ENCODE data around the gene TULP4.
"Not testable (repeated sequence)": the region's sequence is repeated elsewhere in the genome, so short reads cannot be mapped to it uniquely, and the experiment has no call there.

TULP4 gene

DNA sequence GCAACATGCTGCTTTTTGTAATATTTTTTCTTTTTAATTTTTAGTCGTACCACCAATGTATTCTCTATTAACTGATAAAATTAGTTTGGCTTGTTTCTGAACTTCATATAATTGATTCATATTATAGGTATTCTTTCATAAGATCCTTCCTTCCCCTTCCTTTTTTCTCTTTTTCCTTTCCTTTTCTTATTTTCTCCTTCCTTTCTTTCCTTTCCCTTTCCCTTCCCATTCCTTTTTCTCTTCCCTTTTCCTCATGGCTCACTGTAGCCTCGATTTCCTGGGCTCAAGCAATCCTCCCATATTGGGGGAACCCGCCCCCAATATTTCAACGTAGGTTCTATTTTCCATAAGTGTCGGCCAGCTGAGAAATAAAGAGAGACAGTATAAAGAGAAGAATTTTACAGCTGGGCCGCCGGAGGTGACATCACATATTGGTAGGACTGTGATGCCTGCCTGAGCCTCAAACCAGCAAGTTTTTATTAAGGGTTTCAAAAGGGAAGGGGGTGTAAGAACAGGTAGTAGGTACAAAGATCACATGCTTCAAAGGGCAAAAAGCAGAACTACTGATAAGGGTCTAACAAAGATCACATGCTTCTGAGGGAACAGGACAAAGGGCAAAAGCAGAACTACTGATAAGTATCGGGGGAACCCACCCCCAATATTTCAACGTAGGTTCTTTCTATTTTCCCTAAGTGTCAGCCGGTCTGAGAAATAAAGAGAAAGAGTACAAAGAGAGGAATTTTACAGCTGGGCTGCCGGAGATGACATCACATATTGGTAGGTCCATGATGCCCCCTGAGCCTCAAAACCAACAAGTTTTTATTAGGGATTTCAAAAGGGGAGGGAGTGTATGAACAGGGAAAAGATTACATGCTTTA is 16.1 kb upstream of the TULP4 start:
- not testable (repeated sequence) for DNase-seq

DNA sequence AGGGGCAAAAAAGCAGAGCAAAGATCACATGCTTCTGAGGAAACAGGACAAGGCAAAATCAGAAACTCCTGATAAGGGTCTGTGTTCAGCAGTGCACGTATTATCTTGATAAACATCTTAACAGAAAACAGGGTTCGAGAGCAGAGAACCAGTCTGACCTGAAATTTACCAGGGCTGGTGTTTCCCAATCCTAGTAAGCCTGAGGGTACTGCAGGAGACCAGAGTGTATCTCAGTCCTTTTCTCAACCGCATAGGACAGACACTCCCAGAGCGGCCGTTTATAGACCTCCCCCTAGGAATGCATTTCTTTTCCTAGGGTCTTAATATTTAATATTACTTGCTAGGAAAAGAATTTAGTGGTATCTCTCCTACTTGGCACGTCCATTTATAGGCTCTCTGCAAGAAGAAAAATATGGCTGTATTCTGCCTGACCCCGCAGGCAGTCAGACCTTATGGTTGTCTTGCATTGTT is 15.4 kb upstream of the TULP4 start:
- not testable (repeated sequence) for DNase-seq

DNA sequence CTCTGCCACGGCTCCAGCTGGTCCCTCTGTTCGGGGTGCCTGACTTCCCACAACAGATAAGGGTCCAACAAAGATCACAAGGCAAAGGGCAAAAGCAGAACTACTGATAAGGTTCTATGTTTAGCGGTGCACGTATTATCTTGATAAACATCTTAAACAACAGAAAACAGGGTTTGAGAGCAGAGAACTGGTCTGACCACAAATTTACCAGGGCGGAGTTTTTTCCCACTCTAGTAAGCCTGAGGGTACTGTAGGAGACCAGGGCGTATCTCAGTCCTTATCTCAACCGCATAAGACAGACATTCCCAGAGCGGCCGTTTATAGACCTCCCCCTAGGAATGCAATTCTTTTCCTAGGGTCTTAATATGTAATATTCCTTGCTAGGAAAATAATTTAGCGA is 14.6 kb upstream of the TULP4 start:
- not testable (repeated sequence) for DNase-seq

DNA sequence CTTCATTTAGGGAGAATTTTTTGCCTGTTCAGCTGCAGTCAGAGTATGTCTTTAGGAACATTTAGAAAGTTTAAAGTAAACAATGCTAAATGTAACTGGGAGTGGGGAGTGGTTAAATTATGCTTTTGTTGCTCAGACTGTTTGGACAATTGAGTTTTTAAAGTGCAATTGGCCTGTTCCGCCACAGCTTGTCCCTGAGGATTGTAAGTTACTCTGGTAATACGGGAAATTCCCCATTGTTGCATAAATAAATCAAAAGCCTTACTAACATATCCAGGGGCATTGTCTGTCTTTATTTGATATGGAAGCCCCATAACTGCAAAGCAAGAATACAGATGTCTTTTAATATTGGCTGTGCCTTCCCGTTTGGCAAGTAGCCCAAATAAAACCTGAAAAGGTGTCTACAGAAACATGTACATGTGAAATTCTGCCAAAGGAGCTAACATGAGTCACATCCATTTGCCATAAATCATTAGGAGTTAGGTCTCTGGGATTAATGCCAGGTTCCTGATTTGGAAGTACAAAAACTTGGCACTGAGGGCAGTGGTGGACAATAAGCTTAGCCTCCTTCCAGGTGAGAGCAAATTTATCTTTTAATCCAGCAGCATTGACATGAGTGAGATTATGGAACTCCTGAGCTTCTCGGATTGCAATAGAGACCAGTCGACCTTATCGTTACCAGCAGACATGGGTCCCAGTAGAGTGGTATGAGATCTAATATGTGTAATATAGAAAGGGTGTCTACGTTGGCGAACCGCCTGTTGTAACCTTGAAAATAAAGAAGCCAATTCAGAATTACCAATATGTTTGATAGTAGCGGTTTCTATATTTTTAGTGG is 11.7 kb upstream of the TULP4 start:
- DNase-seq, result not testable (repeated sequence)

DNA sequence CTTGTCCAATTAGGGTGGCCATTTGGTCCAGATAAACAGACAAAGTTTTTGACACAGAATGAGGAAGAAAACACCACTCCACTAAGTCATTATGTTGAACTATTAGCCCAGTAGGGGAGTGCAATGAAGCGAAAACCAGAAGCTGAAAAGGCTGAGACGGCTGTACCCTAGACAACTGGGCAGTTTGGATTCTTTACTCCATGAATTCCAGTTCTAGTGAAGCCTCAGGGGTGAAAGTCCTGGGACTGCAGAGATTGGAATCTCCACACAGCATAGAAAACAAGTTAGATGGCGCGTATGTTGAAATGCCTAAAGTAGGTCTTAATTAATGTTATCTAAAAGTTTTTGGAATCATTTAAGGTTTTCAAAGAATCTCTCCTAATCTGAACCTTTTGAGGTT is 10.7 kb upstream of the TULP4 start:
- not testable (repeated sequence) for DNase-seq

DNA sequence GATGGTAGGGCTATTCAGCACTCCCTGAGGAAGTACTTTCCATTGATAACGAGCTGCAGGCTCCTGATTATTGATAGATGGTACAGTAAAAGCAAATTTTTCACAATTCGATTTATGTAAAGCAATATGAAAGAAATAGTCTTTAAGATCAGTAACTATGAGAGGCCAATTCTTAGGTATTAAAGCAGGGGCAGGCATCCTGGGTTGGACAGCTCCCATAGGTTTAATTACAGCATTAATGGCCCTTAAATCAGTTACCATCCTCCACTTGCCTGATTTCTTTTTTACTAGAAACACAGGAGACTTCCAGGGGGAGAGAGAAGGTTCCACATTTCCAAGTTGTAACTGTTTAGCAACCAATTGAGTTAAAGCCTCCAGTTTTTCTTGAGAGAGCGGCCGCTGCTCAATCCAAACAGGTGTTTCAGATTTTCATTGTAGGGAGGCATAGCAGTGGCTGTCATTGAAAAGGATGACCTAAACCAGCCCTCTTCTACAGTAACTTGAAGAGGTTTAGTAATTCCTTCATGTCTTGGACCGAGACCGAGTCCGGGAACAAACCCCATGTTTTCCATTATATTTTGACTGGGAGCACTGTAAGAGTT is 10.0 kb upstream of the TULP4 start:
- DNase-seq, result not testable (repeated sequence)

DNA sequence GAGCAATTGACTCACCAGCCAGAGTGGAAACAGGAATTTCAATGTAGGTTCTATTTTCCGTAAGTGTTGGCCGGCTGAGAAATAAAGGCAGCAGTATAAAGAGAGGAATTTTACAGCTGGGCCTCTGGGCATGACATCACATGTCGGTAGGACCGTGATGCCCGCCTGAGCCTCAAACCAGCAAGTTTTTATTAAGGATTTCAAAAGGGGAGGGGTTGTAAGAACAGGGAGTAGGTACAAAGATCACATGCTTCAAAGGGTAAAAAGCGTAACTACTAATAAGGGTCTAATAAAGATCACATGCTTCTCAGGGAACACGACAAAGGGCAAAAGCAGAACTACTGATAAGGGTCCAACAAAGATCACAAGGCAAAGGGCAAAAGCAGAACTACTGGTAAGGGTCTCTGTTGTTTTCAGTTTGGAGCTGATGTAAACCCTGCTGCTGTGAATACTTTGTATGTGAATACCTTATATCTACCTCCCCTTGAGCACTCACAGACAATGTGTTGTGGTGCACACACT is 9.0 kb upstream of the TULP4 start:
- DNase-seq, result no peak

DNA sequence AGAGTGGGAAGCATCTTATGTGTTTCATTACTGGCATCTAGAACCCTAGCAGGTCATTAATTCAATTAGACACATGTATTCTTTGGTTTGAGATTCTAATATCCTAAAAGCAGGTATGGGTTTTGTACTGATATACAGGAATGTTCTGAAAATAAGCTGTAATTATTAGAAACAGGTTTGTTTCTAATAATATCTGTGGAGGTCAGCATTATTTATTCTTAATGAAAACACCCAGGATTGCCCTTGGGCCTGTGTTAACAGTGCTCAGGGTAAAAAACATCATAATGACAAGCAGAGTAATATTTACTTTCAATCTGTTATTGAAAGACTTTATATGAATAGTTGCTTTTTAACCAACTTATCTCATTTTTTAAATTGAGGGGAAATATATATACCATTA is 8.0 kb upstream of the TULP4 start:
- no peak for DNase-seq

DNA sequence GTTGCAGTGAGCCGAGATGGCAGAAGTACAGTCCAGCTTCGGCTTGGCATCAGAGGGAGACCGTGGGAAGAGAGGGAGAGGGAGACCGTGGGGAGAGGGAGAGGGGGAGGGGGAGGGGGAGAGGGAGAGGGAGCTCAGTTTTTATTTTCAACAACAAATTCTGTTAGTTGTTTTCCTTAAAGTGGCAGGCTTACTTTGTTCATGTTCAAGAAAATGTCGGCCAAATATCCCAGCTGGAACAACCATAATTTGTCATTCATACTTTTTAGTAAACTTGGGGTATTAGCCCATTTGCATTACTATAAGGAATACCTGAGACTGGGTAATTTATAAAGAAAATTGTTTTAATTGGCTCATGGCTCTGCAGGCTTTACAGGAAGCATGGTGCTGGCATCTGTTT is 2.5 kb upstream of the TULP4 start:
- no peak for DNase-seq

DNA sequence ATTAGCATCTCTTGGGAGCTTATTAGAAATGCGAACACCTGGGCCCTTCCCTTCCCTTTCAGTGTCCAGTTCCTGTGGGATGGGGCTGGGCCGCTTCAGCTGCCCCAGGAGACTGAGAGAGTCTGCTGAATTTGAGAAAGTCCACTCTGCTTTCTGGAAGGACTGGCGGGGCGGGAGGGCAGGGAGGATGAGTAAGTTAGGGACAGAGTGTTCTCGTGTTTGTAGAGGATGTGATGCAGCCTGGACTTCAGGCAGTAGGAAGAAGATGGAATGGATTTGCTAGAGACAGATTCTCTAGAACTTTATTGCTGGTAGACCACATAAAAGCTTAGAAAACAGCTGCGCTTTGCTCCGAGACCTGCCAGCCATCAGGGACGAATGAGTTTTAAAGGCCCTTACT is 1.1 kb upstream of the TULP4 start:
- no peak for DNase-seq

DNA sequence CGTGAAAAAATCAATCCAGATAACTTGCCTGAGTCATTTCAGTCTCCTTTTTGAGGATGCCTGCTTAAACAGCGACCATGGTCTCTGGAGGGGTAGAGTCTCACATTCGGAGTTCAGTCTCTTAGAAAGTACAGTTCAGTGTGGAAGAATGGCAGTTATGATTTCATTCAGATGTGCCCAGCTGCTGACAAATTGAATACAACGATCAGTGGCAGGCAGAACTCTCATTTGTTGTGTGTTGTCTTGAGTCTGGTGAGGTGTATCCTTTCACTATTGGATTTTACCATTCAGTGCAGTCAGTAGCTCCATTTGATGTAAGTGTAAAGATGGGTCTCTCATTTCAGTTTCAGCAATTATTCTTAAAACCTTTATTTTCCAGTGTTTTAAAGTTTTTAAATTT is 639 bp upstream of the TULP4 start:
- DNase-seq, result no peak

DNA sequence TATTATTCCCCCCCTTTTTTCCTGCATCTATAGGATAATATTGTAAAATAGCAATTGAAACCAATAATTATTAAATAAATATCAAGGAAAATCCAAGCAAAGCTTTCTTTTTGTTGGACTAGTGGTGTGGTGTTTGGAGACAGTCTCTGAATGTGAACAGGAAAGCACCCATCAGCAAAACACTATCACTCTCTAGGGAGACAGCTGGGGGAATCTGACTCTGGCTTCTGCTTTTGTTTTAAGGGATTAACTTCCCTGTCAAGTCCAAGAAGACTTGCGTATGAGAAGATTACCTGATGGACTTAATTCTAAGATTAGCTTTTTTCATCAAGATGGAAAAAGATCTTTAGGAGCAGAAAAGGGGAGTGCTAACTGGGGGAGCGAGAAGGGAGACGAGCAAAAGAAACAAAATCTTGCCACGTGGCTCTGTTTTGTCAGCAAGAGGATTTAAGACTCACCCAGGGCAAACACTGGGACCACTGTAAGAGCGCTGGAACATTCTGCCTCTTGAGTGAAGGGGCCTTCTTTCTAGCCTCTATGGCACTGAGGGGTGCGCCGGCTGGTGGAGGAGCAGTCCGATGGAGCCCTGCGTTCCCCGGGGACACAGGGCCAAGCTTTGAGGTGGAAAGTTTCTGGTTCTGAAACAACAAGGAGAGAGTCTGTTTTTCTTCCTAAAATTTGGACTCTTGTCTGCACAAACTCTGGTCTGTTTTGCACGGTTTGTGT is 570 bp downstream of the TULP4 start:
- no peak for DNase-seq

DNA sequence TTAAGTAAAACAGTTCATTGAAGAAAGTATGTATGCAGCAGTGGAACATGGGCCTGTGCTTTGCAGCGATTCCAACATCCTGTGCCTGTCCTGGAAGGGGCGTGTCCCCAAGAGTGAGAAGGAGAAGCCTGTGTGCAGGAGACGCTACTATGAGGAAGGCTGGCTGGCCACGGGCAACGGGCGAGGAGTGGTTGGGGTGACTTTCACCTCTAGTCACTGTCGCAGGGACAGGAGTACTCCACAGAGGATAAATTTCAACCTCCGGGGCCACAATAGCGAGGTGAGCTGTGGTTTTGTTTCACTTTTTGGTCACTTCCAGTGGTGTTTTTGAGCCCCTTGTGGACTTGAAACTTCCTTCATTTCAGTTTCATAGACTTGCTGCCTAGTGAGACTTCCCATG is 1.7 kb downstream of the TULP4 start:
- no peak for DNase-seq

DNA sequence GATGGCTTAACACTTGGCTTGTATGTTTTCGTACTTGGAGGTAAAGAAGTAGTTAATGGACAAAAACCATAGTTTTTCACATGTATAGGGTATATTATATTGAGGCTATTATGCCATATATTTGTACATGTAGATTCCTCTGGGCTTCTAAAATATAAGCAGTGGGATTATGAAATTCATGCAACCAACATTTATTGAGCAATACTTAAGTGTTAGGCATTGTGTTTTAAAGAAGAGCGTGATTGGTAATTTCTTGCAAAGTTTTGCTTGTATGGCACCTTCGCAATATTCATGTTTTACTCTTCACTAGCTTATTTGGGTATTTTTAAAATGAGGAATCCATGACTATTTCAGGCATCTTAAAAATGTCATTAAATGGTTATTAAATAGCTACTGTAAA is 2.5 kb downstream of the TULP4 start:
- no peak for DNase-seq

DNA sequence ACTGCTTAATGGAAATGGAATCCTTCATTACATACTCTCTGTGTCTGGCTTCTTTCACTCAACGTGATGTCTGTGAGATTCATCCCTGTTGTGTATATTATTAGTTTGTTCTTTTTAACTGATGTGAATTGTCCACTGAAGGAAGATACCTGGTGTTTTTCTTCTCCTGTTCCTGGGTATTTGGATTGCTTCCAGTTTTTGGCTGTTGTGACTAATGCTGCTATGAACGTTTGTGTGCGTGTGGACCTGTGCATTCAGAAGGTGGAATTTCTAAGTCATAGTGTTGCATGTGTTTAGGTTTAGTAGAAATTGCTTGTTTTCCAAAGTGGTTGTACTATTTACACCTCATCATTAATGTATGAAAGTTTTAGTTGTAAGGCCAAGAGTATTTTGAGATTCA is 3.8 kb downstream of the TULP4 start:
- DNase-seq, result no peak

DNA sequence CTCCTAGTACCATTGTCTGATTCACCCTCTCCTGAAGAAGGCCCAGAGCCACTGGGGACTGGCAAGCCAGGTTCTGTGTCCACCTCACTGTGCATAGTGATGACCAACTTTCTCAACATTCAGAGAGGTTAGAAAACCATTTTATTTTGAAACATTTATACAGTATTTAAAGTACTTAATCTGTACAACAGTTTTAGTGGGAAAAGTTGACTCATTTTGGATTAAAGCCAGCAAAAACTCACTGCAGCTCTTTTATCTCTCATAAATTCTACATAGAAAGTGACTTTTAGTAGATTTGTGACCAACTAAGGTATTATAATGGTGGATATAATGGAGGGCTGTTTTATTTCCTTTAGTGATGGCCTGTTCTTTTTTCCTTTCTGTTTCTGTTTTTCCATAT is 9.7 kb downstream of the TULP4 start:
- DNase-seq, result no peak

DNA sequence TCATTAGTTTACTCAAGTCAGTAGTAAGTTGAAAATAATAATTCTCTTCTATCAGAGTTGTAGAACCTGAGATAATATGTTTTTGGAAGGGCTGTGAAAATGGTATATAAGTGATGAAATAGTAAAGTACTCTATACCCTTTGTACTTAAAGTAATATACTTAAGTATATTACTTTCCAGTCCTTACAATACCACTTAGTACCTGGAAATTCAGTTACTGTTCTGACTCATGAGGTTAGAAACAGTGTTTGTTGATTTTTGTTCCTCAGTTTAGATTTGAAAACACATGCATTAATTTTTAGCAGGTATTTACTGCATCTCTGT is 10.1 kb downstream of the TULP4 start:
- DNase-seq, result no peak

DNA sequence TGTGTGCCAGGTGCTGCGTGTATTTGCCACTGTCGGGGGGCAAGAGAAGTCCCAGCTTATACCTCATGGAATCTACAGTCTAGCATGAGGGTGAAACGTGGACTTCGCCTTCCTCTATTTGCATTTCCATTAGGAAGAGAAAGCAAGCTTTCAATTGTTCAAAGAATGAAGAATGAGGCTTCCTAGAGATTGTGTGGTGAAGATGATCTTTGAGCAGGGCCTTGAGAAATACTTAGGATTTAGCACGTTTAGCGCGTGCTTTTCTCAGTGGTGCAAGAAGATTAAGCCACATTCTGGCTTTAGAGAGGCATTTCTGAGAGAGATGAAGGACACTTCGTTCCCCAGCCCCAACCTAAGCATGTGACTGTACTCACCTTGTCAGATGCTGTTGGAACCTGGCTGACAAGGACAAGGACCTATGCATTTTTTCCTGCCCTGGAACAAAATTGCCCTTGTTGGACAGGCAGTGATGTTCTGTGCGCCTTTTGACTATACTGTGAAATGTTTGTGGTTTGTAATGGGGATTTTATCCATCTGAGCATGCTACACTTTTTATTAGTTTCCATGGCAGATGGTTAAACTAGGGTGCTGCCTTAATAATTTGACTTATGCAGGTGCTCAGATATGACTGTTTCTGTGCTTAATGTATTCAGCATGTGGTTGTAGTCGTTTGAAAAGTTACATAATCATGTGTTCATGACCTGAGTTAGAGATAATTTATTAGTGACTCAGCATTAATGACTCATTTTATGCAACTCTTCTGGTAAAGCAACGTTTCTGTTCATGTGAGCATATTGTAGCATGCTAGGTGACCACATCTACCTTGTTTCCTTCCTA is 10.7 kb downstream of the TULP4 start:
- no peak for DNase-seq

DNA sequence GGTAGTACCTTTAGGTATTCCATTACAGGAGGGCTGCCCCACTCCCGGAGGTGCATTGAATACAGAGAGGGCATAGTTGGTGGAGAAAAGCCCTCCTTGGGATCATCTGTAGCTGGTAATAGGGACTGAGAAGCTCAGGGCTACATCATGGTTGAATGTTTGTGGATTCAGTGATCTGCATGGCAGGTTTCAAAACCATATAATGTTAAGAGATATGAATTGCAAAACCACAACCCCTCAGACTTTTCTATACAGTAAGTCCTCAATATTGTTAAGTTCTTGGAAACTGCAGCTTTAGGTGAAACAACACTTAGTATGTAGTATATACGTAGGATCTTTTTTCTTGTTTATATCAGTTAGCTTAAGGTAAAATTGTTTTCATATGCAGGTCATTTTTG is 11.3 kb downstream of the TULP4 start:
- DNase-seq, result no peak

DNA sequence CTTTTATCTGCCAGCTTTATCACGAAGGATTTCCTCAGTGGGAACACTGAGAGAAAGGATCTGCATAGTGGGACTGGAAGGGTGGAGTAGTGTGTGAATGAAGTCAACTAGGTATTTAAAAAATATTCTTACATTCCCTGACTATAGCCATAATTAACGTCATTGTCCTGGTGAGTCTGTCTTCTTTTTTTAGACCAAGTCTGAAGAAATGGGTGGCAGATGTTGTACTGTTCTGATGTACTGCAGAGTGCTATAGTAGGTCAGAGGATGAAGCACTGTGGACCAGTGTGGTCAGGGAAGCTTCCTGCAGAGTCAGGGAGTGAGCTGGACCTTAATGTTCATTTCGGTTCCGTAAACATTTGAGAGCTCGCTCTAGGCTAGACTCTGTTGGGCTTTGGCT is 11.9 kb downstream of the TULP4 start:
- no peak for DNase-seq

DNA sequence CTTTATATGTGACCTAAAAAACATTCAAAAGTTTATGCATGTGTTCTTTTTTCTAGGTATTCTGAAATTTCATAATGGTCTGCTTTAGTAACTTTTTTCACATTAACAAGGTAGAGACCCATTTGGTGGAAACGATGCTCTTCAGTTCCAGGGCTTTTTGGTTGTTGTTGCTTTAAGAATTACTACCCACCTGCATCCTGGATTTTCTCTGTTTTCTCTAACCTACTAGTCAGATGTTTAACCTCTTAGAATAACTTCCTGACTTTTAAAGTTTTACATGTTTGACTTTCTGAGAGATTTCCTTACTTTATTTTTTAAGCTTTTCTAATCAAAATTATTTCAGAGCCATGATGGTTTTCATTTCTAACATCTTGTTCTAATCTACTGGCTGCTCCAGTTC is 14.9 kb downstream of the TULP4 start:
- DNase-seq, result no peak

Measured in right kidney (tissue), 1 donor.